Stimulated activated CD4-positive, alpha-beta T cell treated with anti-CD3 and anti-CD28 coated beads, Interleukin-1b, Interleukin-23, amount 100 ng/mL, for 48 hours (primary cell): ENCODE measurements around the gene HS6ST1.
"Not testable (repeated sequence)": the region's sequence is repeated elsewhere in the genome, so short reads cannot be mapped to it uniquely, and the experiment has no call there.

Source experiments
- DNase-seq: peaks from one replicate; pipeline ENCODE4 v3.0.0-alpha.2; 2020

Gene HS6ST1

DNA sequence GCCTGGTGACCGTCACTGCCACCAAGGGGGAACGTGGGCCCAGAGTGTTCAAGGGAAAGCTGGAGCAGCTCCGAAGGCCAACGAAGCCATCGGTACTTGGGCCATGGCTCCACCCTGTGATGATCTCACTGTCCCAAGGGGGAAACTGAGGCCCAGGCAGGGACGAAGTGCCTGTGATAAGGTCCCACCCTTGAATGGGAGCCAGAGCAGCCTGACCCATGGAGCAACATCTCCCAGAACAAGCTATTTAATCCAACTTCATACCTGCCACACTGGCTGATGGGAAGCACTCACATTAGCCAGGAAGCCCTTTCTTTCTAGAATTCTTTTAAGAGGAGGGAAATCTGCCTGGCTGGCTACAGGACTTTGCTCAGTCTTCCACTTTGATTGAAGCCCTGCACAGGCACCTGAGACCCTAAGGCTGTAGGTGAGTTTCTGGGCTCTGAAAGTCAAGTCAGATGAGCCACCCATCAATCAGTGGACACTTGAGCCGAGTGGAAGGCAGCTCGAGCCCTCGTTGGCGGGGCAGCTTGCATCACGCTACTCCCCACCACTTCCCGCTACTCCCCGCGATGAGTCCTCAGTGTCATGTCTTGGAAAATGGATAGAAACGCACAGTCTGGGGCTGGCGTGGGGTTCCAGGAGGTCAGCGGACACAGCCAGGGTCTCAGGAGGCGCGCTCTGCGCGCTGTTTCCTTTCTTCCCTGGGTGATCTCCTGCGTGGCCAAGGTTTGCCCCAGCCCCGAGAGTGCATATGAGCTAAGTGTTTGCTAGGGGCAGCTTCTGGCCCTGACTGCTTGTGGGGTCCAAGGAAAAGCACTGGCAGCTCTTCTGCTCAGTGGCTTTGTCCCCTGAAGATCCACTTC lies 2.5 kb upstream of the HS6ST1 start:
- no peak for DNase-seq

DNA sequence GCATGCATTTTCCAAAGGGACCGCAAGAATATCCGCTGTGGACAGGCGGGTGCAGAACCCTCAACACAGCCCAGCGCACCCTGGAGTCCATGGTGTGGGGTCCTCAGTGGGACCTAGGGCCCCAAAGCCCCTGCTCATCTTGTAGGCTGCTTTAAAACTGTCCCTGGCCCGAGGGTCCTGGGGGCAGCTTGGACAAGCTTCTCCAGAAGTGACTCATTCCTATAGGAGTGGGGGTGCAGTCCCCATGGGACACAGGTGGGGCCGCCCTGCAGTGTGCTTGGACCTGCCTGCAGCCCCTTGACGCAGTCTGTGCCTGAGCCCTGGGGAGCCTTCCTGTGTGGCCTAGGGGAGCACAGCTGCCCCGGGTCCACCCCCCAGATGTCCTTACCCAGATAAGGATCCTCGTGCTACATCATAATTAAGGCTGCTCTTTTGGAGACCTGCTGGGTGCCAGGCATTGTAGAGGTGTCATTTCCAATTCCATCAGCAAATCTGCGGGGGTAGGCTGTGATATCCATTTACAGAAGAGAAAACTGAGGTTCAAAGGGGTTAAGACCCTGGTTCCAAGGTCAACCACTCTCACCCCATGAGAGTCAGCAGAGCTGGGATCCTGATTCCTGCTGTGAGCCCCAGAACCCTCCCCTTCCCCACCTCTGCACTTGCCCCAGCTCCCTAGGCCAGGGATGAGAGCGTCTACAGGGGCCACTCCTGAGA lies 1.7 kb upstream of the HS6ST1 start:
- no peak for DNase-seq

DNA sequence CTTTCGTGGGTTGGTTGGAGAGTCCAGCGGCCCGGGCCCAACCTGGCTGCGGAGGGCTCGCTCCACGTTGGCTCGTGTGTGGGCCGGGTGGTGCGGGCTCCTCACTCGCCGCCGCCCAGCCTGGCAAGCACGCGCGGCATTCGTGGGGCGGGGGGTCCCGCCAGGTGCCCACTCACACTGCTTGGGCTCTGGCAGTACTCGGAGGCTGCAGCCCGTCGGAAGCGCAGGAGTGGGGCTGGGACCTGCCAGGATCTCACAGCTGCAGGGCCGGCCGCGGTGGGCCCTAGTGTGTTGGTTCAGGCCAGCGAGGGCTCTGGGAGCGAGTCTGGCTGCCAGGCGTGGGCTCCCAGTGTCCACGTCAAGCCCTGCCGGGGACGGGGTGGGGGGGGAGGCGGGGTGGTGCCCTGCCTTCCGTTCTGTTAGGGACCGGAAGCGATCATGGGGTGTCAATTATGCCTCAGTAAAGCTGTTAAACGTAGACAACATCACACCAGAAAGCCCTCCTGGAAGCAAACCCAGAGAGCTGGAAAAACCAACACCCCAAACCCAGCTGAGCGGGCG lies 1.0 kb upstream of the HS6ST1 start:
- no peak for DNase-seq

DNA sequence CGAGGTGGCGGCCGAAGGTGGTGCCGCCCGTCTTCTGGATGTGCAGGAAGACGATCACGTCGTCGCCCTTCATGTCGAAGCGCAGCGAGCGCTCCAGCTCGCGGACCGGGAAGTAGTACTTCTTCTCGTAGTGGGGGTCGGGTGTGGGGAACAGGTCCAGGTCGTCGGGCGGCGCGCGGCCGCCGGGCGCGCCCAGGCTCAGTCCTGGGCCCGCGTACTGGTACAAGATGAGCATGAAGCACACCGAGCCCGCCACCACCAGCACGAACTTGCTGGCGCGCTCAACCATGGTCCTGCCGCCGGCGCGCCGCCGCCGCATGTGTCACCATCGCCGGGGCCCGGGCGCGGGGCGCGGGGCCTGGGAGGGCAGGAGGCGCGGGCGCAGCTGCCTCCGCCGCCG lies 423 bp downstream of the HS6ST1 start:
- DNase-seq, result not testable (repeated sequence)

DNA sequence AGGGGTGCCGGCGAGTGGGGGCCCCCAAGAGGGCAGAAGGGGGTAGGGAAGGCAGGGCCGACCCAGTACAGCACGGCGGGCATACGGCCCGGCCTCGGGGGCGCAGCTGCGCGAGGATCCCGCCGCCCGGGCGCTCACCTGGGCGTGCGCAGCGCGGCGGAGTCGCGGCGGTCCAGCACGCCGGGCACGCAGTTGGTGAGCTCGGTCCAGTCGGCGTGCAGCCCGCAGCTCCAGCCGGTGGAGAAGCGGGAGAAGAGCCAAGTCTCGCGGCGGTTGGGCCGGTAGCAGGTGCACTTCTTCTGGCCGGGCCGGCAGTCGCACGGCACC lies 806 bp downstream of the HS6ST1 start:
- not testable (repeated sequence) for DNase-seq

DNA sequence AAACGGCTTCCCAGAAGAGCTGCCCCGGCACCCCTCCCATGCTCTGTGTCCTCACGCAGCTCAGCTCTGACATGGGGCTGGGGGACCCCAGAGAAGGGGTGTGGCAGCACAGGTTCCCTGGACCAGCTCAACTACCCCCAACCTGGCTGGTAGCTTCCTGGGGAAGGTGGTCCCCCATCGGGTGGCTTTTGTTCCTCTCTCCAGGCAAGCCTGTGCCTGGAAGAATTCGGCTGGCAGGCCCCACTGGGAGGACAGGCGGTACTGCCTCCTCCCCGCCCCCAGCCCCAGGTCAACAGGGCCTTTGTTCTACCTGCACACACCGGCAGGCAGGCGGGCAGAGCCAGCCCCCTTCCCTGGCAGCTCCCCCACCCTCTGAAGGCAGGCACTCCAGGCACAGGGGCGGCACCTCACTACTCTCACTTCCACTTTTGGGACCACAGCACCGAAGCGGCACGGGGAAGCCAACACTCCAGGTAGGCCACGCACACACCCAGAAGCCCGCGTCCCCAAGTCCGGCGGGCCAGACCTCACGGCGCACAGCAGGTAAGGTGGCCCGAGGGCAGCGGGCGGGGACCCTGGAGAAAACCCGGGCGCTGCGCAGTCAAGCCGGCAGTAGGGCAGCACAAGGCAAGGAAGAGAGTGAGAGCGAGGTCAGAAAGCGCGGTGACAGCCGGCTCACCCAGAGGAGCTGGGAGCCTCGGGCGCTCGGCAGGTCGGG lies 1.3 kb downstream of the HS6ST1 start:
- DNase-seq, result peak; percentile 28

DNA sequence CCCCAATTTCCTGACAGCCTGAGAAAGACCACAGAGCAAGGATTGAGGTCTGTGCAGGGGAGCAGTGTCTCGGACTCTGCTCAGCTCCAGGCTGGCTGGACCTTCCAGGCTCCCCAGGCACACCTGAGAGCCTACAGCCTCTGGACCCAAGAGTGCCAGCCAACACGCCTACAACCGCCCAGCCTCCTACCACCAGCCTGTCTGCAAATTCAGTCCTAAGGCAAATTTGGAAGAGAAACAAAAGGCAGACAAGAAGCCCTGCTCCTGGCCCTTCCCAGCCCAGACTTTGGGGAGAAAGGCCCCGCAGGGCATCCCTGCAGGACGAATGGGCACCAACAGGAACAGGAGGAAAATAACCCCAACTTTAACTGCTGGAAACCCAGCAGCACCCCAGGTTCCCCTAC lies 1.9 kb downstream of the HS6ST1 start:
- DNase-seq, result no peak

DNA sequence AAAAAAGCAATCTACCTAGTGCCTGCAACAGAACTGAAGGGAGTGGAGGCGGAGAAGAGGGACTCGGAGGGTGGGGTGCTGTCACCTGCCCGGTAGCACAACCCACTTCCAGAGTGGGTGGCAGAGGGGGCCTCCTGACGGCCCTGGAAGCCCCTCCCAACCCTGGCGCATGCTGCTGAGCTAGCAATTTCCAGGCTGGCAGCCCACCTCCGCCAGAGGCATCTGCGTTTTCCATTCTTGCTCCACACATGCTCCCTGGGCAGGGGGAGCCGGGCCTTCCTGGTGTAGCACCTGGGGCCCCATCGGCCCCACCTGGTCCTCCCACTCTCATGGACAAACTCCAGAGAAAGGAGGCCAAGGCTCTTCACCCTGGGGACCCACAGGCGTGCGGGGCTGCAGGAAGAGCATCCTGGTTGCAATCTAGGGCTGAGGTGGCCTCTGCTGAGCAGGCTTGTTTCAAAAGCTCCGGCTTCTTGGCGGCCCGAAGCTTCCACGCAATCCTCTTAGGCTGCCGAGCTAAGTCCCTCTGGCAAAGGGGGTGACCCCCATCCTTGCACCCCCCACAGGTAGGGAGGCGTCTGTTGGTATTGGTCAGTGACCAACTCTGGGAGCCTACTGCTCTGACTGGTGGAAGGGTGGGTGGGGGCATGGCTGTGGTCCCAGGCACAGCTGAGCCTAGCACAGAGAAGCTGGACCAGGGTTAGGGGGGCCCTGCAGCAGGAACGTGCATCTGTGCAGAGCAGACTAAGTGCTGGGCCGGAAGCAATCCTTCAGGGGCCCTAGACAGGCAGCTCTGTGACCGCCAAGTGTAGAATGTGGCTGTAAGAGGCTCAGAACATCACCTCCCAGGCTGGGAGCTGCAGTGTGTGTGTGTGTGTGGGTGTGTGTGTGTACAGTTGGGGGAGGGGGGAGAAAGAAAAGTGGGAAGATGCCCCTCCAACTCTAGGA lies 2.6 kb downstream of the HS6ST1 start:
- DNase-seq, result no peak

DNA sequence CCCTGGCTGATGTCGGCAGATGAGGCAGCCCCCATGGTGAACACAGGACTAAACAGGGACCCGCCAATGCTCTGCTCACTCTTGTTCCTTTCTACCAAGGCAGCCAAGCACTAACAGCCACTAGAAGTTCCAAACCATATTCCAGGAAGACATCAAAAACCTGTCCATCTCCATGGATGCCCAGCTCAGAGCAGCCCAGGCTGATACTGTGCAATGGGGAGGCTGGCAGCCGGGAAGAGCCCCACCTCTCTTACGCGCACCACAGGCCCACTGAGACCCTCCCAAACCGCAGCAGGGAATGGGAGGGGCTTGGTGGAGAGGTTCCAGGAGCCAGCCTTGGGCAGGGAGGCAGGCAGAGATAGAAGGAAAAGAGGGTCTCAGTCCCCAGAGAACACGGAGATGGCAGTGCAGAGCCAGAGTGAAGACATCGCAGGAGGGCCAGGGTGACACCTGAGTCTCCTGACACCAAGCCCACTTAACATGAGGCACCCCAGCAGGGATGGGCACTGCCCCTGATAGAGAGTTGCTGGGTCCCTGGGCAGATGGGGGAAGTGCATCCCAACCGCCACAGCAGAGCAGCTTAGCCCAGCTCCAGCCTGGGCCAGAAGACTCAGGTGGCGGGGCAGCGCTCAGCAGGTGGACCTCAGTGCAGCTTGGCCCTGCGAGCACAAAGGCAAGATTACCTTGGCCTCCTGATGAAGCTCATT lies 3.4 kb downstream of the HS6ST1 start:
- DNase-seq, result no peak

DNA sequence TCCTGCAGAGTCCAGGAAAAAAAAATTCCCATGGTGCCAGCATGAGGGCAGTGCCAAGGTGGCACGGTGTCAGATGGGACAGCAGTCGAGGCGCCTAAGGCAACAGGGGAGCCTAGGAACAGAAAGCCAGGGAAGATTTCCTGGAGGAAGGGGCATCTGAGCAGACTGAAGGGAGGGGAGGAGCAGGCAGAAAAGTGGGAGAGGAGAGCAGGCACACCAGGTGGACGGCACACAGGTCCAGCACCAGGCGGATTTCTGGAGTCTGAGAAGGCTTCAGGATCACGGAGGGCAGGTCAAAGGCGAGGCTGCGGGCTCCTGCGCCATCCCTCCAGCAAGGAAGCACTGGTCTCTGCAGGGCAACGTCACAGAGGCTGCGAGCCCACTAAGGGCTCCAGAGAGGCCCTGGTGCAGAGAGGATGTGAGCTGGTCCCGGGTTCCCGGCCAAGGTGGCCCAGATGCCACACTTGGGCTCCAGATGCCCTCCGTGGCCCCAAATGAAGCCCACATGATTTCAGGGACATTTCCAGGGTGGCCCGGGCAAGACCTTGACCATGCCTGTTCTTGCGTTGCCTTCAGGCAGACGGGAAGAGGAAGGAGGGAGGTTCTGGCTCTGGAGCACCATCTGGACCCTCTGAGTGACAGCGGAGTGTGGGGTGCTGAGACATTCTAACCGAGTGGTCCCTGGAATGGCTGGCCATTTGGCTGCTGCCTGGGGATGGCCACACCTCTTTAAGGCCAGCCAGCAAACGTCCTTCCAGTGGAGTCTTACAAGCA lies 4.1 kb downstream of the HS6ST1 start:
- DNase-seq, result no peak

DNA sequence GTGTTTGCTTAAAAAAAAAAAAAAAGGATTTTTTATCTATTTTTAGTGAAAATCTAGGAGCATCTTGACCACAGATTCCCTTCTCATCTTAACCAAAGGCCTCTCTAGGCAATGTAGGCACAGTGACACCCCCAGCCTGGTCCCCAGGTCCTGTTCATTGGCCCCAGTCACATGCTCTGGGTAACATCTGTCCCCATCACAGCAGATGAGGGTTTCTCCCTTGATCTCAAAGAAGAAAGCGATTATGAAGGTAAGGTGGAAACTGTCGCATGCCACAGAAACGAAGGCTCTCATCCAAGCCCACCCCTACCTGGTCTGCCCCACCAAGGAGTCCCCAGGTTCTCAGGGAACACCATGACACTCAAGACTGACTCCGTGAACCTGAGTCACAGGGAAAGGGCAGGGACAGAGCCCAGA lies 4.7 kb downstream of the HS6ST1 start:
- no peak for DNase-seq

DNA sequence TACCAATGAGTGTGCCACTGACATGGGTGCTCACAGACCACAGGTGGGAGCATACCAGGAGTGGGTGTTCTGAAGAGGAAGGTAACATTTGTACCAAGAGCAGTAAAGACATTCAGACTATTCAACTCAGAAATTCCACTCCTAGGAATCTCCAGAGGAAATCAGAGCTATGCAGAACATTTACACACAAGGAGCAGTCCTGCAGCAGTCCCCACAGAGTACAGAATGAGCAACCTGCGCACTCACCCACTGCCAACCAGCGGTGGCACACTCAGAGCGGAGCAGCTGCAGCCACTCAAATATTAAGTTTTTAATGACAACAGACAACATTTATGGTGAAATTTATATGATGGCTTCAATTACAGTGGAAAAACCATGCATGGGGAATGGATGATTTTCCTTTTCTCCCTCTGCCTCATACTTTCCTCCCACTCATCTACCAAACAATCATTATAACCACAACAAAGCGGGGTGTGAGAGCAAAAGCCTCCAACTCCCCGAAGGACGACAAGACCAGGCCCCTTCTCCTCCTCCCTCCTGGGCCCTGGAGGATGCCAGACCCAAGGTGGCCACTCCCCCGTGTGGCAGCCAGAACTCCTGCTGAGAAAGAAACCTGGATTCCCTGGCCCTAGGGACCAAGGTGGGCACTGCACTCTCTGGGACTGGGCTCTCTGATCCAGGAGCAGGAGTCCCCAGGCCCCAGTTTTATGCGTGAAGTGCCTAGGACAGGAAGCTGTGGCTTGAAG lies 5.4 kb downstream of the HS6ST1 start:
- DNase-seq, result no peak

DNA sequence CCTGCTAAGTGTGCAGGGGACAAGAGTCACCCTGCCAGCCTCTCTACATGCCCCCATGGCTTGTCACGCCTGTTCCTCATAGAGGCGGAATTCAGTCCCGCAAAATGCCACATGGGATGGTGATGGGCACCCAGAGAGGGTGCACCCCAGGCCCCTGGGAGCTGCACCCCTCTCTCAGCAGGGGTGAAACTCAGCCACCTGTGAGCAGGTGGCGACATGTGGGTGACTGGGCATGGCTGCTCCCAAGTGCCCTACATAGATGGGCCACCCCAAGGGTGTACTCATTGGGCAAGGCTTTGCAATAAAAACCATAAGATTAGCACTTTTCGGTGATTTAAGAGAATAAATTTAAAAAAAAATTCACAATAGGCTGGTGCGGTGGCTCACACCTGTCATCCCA lies 6.3 kb downstream of the HS6ST1 start:
- DNase-seq, result no peak

DNA sequence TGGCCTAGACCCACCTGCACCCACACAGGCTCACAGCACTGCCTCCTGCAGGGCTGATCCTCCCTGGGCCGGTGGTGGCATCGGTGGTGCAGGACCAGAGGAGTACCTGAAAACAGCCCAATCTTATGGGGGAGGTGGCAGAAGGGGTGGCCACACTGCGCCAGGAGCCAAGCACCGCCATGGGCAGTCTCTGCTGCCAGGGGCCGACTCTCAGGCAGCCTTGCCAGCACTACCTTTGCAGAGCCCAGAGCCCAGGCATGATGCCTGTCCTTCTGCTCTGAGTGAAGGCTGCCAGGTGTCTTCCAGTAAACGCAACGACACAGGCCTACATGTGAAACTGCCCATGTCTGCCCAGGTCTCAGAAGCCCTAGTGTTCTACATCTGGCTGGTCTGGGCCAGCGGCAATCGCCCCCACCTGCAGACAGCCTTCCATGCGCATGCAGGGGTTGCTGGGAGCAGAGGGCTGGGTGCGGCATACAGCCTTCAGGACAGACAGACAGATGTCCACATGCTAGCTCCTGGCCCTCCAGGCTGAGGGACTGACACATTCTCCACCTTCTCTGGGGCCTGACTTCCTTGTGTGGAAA lies 6.8 kb downstream of the HS6ST1 start:
- DNase-seq, result no peak

DNA sequence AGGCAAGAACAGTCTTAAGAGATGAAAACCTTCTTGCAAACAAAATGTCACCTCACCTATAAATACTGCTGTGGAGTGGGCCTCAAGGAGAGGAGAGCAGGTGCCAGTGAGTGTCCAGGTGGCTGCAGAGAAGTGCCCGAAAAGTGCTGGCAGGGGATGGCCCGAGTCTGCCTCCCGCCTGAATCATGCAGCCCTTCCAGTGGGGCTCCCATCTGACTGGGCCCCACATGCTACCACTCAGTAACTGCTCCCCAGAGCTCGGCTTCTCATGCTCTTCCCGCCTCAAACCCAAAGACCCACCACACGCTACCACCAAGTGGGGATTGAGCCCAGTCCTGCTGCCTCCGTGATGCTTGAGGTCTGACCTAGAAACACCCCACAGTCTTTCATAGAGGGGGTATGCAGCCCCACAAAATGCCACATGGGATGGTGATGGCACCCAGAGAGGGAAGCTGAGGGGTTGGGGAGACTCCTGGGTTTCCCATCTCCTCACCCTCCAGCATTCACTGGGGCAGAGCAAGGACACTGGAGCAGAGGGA lies 7.4 kb downstream of the HS6ST1 start:
- DNase-seq, result no peak

DNA sequence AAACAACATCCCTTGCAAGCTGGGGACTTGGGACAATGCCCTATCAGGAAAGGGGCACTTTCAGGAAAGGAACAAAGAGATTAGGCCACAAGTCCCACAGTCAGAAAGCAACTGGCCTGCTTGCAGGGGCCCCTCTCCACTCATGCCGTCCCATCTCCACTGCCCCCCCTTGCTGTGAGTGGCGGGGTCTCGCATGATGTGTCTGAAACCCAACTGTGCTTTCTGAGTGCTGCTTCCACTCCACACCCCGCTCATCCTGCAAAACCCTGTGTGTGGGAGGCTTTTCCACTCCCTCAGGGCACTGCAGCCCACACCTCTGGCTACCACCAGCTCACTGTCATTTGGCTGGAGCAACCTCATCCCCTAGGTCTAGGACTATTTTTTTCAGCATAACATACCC lies 7.9 kb downstream of the HS6ST1 start:
- DNase-seq, result no peak

DNA sequence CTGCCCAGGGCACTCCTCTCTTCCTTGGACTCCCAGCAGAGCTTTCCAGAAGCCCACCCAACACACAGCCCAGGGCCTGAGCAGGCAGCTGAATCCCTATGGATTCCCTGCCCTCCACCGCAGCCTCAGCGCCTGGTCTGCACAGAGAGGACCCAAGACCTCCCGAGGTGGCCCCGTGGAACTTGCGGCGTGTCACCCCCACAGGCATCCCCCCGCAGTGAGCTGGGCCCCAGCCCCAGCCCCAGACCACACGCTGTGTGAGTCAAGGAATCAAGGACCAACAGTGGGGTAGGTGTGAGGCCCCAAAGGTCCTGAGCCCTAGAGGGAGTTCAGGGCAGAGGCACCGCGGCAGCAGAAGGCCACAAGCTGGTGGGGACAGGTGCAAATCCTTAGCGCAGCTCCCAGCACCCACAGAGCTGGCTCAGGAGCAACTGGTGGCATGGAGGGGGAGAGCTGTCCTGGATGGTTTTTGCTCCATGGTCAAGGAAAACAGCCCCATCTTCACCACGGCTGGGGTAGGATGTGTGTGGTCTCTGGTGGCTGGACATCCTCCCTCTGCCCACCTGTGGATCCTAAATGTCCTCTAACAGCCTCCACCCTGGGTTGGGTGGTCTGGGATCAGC lies 8.5 kb downstream of the HS6ST1 start:
- no peak for DNase-seq

DNA sequence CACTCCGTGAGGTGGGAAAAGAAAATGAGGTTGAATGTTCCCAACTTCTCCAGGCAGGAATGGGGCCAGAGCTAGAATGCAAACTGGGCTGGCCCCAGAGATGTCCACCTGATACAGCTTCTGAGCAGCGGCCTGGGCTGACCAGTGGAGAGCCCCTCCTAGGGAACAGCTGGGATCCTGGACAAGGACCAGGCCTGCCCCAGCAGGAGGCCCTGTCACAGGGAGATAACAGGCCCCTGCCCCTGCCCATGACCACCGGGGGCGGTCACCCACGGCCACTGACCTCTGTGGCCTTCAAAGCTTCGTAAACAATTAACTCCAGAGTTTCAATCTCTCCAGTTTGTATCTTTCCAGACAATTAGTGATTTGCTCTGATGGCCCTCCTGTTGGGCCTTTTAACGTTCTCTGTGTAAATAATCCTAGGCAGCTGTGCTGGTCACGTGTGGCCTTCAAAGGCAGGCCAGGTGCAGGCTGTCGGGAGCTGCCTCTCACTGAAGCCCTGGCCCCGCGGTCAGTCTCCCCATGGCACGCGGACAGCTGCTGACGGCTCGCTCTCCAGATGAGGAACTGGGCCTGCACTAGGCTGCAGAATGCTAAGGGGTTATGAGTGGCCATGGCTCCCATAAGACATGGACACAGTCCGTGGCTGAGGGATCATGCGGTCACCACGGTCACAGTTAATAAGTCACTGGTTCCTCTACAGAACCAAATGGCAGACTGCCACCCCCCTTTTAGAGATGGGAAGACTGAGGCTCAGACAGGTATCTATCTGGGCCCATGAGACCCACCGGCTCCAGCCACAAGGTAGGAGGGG lies 9.2 kb downstream of the HS6ST1 start:
- DNase-seq, result no peak
